K562 (cell line): ENCODE results near the gene ZNF799. TPM values are rescaled to one million over a fixed set of nuclear protein-coding genes. Genes with fewer than 3 reads are reported as not detected.

ENCODE experiments used
- ATF7 ChIP-seq: fragments of 450-650 bp; IDR thresholded peaks from 2 replicates; pipeline ENCODE4 v1.7.1; 2014; ENCODE audit warnings: mild to moderate bottlenecking, moderate library complexity
- BDP1 ChIP-seq: IDR thresholded peaks from 3 replicates; pipeline ENCODE4 v1.6.1; 2011; ENCODE audit not compliant: insufficient read length, insufficient read depth
- CCAR2 ChIP-seq: fragments of 200-400 bp; formaldehyde crosslinking; IDR thresholded peaks from 2 replicates; pipeline ENCODE4 v1.6.1; 2017; ENCODE audit warnings: mild to moderate bottlenecking, low read depth, low read length
- CHAMP1 ChIP-seq: fragments of 450-650 bp; IDR thresholded peaks from 2 replicates; pipeline ENCODE4 v1.6.1; 2016; ENCODE audit warnings: mild to moderate bottlenecking
- JUN ChIP-seq, 2 experiments: sonication (generic) in 1 of 2; formaldehyde crosslinking in 1 of 2; IDR thresholded peaks; 2 replicates each; pipeline versions ENCODE4 v1.6.1 to v1.8.0; 2012 to 2022; ENCODE audit warnings: borderline replicate concordance in 2 of 2, mild to moderate bottlenecking in 2 of 2, improper control_type of control experiment in 1 of 2, low read depth in 1 of 2, low read length in 1 of 2, missing genetic modification reagents in 1 of 2
- LCOR ChIP-seq: sonication (generic); formaldehyde crosslinking; IDR thresholded peaks from 2 replicates; pipeline ENCODE4 v1.8.0; 2022; ENCODE audit warnings: mild to moderate bottlenecking, missing genetic modification reagents
- RAD21 ChIP-seq, 2 experiments: fragments of 250-450 bp in 1 of 2; fragments of 450-650 bp in 1 of 2; sonication (Bioruptor Pico) in 1 of 2; formaldehyde crosslinking in 1 of 2; IDR thresholded peaks in 1 of 2; conservative IDR thresholded peaks in 1 of 2; 2 replicates each; pipeline versions ENCODE4 v1.4.0 to v1.8.0; 2020 to 2022; ENCODE audit warnings: mild to moderate bottlenecking in 2 of 2, moderate library complexity in 1 of 2
- SAP30 ChIP-seq: fragments of 200-600 bp; sonication (generic); IDR thresholded peaks from 2 replicates; pipeline ENCODE4 v1.6.1; 2012; ENCODE audit warnings: borderline replicate concordance, low read depth, mild to moderate bottlenecking, moderate library complexity, low read length, control low read depth, inconsistent platforms; ENCODE audit not compliant: insufficient read depth, poor library complexity, severe bottlenecking
- SETDB1 ChIP-seq: IDR thresholded peaks from one replicate; pipeline ENCODE4 v1.6.1; 2012; ENCODE audit warnings: low read length, control low read depth, inconsistent platforms
- SREBF2 ChIP-seq: sonication (generic); formaldehyde crosslinking; IDR thresholded peaks from 2 replicates; pipeline ENCODE4 v1.4.0; 2020; ENCODE audit warnings: mild to moderate bottlenecking, missing genetic modification reagents
- ZBTB49 ChIP-seq: sonication (generic); formaldehyde crosslinking; IDR thresholded peaks from 2 replicates; pipeline ENCODE4 v1.8.0; 2022; ENCODE audit warnings: missing genetic modification reagents, mild to moderate bottlenecking, borderline replicate concordance
- ZNF583 ChIP-seq: fragments of 250-450 bp; sonication (Bioruptor Pico); IDR thresholded peaks from 2 replicates; pipeline ENCODE4 v1.4.0; 2020
- ZNF668 ChIP-seq: fragments of 250-450 bp; sonication (Bioruptor Pico); IDR thresholded peaks from 2 replicates; pipeline ENCODE4 v1.8.0; 2022; ENCODE audit warnings: mild to moderate bottlenecking, inconsistent platforms
- ZNF75A ChIP-seq: fragments of 450-650 bp; formaldehyde crosslinking; IDR thresholded peaks from 2 replicates; pipeline ENCODE4 v1.4.0; 2020; ENCODE audit warnings: mild to moderate bottlenecking
- ZNF79 ChIP-seq: fragments of 250-450 bp; sonication (Bioruptor Pico); IDR thresholded peaks from 2 replicates; pipeline ENCODE4 v1.4.0; 2020; ENCODE audit warnings: low read depth, mild to moderate bottlenecking, moderate library complexity
- polyA plus RNA-seq, 8 experiments: library from polyadenylated mRNA; depleted of rRNA in 4 of 8; stranded (reverse) in 5 of 8; unstranded in 3 of 8; fragments of >200 nt; fragmentation: Nextera tagmentation in 2 of 8; fragmentation: Illumina TruSeq in 1 of 8; extraction: Ambion mirVana in 2 of 8; extraction: Trizol in 1 of 8; gene quantifications; 2 replicates each; pipeline versions ENCODE4 v1.2.1 to v1.2.3, GENCODE V29; 2011 to 2014; ENCODE audit warnings: inconsistent platforms in 1 of 8, missing spikeins in 1 of 8
- total RNA-seq, 7 experiments: library from RNA; depleted of rRNA in 6 of 7; stranded (reverse); fragments of >200 nt in 6 of 7; fragmentation: Illumina TruSeq in 2 of 7; extraction: Trizol in 2 of 7; gene quantifications; 2 replicates each; pipeline versions ENCODE4 v1.2.1 to v1.2.3, GENCODE V29; 2011 to 2021; ENCODE audit warnings: low replicate concordance in 1 of 7
- TF ChIP-seq, protein P1 (sequence below): sonication (generic); formaldehyde crosslinking; IDR thresholded peaks from 2 replicates; pipeline ENCODE4 v1.8.0; 2022; ENCODE audit warnings: mild to moderate bottlenecking, low read depth, missing genetic modification reagents
- TF ChIP-seq, protein P2 (sequence below), 2 experiments: IDR thresholded peaks in 1 of 2; conservative IDR thresholded peaks in 1 of 2; 2 replicates each; pipeline ENCODE4 v1.6.1; 2016; ENCODE audit warnings: low read depth in 2 of 2, mild to moderate bottlenecking in 1 of 2, missing compliant biosample characterization in 1 of 2, missing genetic modification characterization in 1 of 2, moderate library complexity in 1 of 2

Gene ZNF799
- total and polyA plus RNA-seq, 9 of the 15 experiments (the other 6 are each of a cell fraction or from before 2014, with no cell fraction given) = 0.63 to 5.5 (median 2.9) TPM

- TF ChIP-seq, protein P1, sequence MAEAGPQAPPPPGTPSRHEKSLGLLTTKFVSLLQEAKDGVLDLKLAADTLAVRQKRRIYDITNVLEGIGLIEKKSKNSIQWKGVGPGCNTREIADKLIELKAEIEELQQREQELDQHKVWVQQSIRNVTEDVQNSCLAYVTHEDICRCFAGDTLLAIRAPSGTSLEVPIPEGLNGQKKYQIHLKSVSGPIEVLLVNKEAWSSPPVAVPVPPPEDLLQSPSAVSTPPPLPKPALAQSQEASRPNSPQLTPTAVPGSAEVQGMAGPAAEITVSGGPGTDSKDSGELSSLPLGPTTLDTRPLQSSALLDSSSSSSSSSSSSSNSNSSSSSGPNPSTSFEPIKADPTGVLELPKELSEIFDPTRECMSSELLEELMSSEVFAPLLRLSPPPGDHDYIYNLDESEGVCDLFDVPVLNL (CRISPR knock-in tag) = 0 out of 2 replicates have a peak, but pooled peaks have one; percentile 38
- TF ChIP-seq SAP30 (peak; percentile 71), SREBF2 (CRISPR knock-in tag) (no peak), RAD21 (CRISPR knock-in tag; conservative IDR thresholded peaks at IDR 0.05 in 1 of 2, IDR thresholded peaks at IDR 0.05 in 1 of 2) (0 out of 4 replicates have a peak, but pooled peaks of 1 of the 2 experiments have one; percentile 4), ATF7 (peak; percentile 60; the same call in 1 of the 2 replicates), SETDB1 (no peak), CHAMP1 (no peak), LCOR (CRISPR knock-in tag) (no peak), ZNF75A (CRISPR knock-in tag) (no peak), BDP1 (no peak), CCAR2 (no peak), ZNF79 (CRISPR knock-in tag) (no peak), ZBTB49 (no peak), ZNF583 (no peak), JUN (IDR thresholded peaks at IDR 0.05; ENCODE audit: borderline replicate concordance, low read depth, low read length) (no peak), JUN (CRISPR knock-in tag; IDR thresholded peaks at IDR 0.05; ENCODE audit: borderline replicate concordance) (no peak), ZNF668 (CRISPR knock-in tag) (no peak)
- TF ChIP-seq, protein P2, sequence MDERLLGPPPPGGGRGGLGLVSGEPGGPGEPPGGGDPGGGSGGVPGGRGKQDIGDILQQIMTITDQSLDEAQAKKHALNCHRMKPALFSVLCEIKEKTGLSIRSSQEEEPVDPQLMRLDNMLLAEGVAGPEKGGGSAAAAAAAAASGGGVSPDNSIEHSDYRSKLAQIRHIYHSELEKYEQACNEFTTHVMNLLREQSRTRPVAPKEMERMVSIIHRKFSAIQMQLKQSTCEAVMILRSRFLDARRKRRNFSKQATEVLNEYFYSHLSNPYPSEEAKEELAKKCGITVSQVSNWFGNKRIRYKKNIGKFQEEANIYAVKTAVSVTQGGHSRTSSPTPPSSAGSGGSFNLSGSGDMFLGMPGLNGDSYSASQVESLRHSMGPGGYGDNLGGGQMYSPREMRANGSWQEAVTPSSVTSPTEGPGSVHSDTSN (CRISPR knock-in tag; IDR thresholded peaks at IDR 0.05; ENCODE audit: low read depth) = peak; percentile 87
- TF ChIP-seq, protein P2 (tag; conservative IDR thresholded peaks at IDR 0.05; ENCODE audit: low read depth) = peak; percentile 97
Observed at GRCh38 chr19:12440541-12441316, 39.7 kb upstream of the ZNF799 start, which contains the start of gene ZNF443 (continued).
